HepG2 (cell line): ENCODE measurements around the gene BICRAL. TPM values are rescaled to one million over a fixed set of nuclear protein-coding genes. Genes with fewer than 3 reads are reported as not detected.
A peak's percentile ranks its signal among the peaks of the same experiment; 100 is the strongest.
"Not testable (repeated sequence)": the region's sequence is repeated elsewhere in the genome, so short reads cannot be mapped to it uniquely, and the experiment has no call there.

Experiments used
- ATAC-seq: fragments of 200-7000 bp; cut with Tn5 transposase; 3 replicates; pipeline ENCODE4 v1.9.1; 2020; ENCODE audit warnings: mild to moderate bottlenecking, moderate library complexity
- BruUV-seq: library from RNA; stranded (reverse); fragments of 400-500 nt; replicated peaks from 2 replicates; lab custom pipeline; 2021; lab: Mats Ljungman, UMichigan
- CTCF ChIA-PET: fragments of 300-600 bp; formaldehyde crosslinking; extraction: SDS; loops from one replicate; lab custom pipeline; 2021; ENCODE audit warnings: low total read pairs, inconsistent platforms, low intra/inter-chr PET ratio; lab: Yijun Ruan, JAX
- POLR2A ChIA-PET: fragments of 350-600 bp; sonication (Branson Sonifier 250); formaldehyde crosslinking; loops from one replicate; lab custom pipeline; 2020; ENCODE audit warnings: antibody characterized with exemption, inconsistent platforms; lab: Yijun Ruan, JAX
- DNase-seq: peaks from one replicate; pipeline ENCODE4 v3.0.0-alpha.2; 2015; ENCODE audit warnings: low spot score
- FAIRE-seq: peaks from 3 replicates; lab custom pipeline; 2011; peaks lifted over from hg19 to GRCh38; lab: Jason Lieb, UNC
- H2AFZ ChIP-seq: one replicate; pipeline ENCODE4 v1.6.1; 2011; ENCODE audit warnings: low read length, inconsistent platforms
- H3K27ac ChIP-seq: fragments of 300-600 bp; 3 replicates; pipeline ENCODE4 v1.8.0; 2011; ENCODE audit warnings: mixed run types, mild to moderate bottlenecking, mixed read lengths, low read length, inconsistent platforms; ENCODE audit not compliant: insufficient read depth; ENCODE audit errors: extremely low read length
- H3K27me3 ChIP-seq, 2 experiments: fragments of 200-600 bp in 1 of 2; 2 replicates in 1 of 2; 3 replicates in 1 of 2; pipeline versions ENCODE4 v1.6.0 to v1.8.0; 2011; ENCODE audit warnings: low read length in 2 of 2, mild to moderate bottlenecking in 2 of 2, moderate library complexity in 2 of 2, inconsistent platforms in 1 of 2; ENCODE audit not compliant: insufficient read depth in 2 of 2, control insufficient read depth in 1 of 2
- H3K36me3 ChIP-seq, 2 experiments: fragments of 200-600 bp in 1 of 2; replicated peaks in 1 of 2; 2 replicates in 1 of 2; 3 replicates in 1 of 2; pipeline versions ENCODE4 v1.5.1 to v1.8.0; 2011; ENCODE audit warnings: low read length in 2 of 2, inconsistent platforms in 1 of 2; ENCODE audit not compliant: insufficient read depth in 2 of 2, control insufficient read depth in 1 of 2
- H3K4me1 ChIP-seq: 2 replicates; pipeline ENCODE4 v1.5.1; 2012; ENCODE audit warnings: low read length, inconsistent platforms; ENCODE audit not compliant: insufficient read depth
- H3K4me2 ChIP-seq: 2 replicates; pipeline ENCODE4 v1.6.0; 2011; ENCODE audit warnings: low read depth, low read length, inconsistent platforms
- H3K4me3 ChIP-seq, 3 experiments: fragments of 200-600 bp in 1 of 3; sonication (generic), shearing (Covaris generic) in 1 of 3; replicated peaks in 1 of 3; 2 replicates each; pipeline ENCODE4 v1.5.1; 2011 to 2016; ENCODE audit warnings: low read length in 3 of 3, inconsistent platforms in 2 of 3, low read depth in 2 of 3, mild to moderate bottlenecking in 2 of 3, control low read depth in 1 of 3, mixed read lengths in 1 of 3; ENCODE audit not compliant: insufficient read depth in 1 of 3
- H3K79me2 ChIP-seq: one replicate; pipeline ENCODE4 v1.6.1; 2011; ENCODE audit warnings: low read length, inconsistent platforms; ENCODE audit not compliant: insufficient read depth
- H3K9ac ChIP-seq: 2 replicates; pipeline ENCODE4 v1.6.0; 2011; ENCODE audit warnings: mild to moderate bottlenecking, low read depth, low read length, inconsistent platforms; ENCODE audit not compliant: insufficient read depth
- H3K9me3 ChIP-seq: 2 replicates; pipeline ENCODE4 v1.5.1; 2012; ENCODE audit warnings: mild to moderate bottlenecking, low read length
- H4K20me1 ChIP-seq: 2 replicates; pipeline ENCODE4 v1.6.0; 2011; ENCODE audit warnings: inconsistent platforms, mild to moderate bottlenecking, low read length, moderate library complexity; ENCODE audit not compliant: insufficient read depth
- RAD51 ChIP-seq: fragments of 450-650 bp; IDR thresholded peaks from 2 replicates; pipeline ENCODE4 v1.6.1; 2016; ENCODE audit warnings: borderline replicate concordance
- ZNF616 ChIP-seq: sonication (generic); formaldehyde crosslinking; IDR thresholded peaks from 2 replicates; pipeline ENCODE4 v1.5.0; 2020; ENCODE audit warnings: low read depth, mild to moderate bottlenecking, missing genetic modification reagents
- WGBS: methylation state at CpG from one replicate; pipeline ENCODE4 v1.1.6; 2017; ENCODE audit warnings: low lambda C conversion rate; 5-methylcytosine and 5-hydroxymethylcytosine counted together
- in situ Hi-C: cut with HindIII; loops from 2 replicates; pipeline ENCODE4 v1.10.0; 2017; ENCODE audit warnings: low pct_unique_long_range_greater_than_20kb; ENCODE audit not compliant: extremely low pct_ligation_motif_present
- intact Hi-C: fragments of 100-400 bp; cut with micrococcal nuclease; formaldehyde crosslinking; loops from one replicate; pipeline ENCODE4 v1.10.0; 2022; ENCODE audit not compliant: unreplicated experiment
- polyA plus RNA-seq, 8 experiments: library from polyadenylated mRNA; depleted of rRNA in 3 of 8; stranded (reverse) in 7 of 8; unstranded in 1 of 8; fragments of >200 nt; fragmentation: Illumina TruSeq in 4 of 8; extraction: Trizol in 4 of 8; gene quantifications; 2 replicates each; pipeline versions ENCODE4 v1.2.1 to v1.2.3, GENCODE V29; 2011 to 2016; ENCODE audit warnings: low read depth in 4 of 8, missing spikeins in 1 of 8, mixed read lengths in 1 of 8; ENCODE audit not compliant: insufficient read depth in 1 of 8
- total RNA-seq, 5 experiments: library from RNA; depleted of rRNA; stranded (reverse); fragments of >200 nt; fragmentation: Illumina TruSeq; extraction: Trizol; gene quantifications; 2 replicates each; pipeline ENCODE4 v1.2.3, GENCODE V29; 2016; ENCODE audit warnings: low read depth in 1 of 5
- TF ChIP-seq, protein P1 (sequence below): sonication (generic); formaldehyde crosslinking; IDR thresholded peaks from 2 replicates; pipeline ENCODE4 v1.5.0; 2020; ENCODE audit warnings: mild to moderate bottlenecking, missing genetic modification reagents, borderline replicate concordance

The BICRAL gene
- total and polyA plus RNA-seq, 2 of the 13 experiments (the other 11 are each of a cell fraction or from before 2014, with no cell fraction given), result 5.0 to 13.5 TPM

DNA sequence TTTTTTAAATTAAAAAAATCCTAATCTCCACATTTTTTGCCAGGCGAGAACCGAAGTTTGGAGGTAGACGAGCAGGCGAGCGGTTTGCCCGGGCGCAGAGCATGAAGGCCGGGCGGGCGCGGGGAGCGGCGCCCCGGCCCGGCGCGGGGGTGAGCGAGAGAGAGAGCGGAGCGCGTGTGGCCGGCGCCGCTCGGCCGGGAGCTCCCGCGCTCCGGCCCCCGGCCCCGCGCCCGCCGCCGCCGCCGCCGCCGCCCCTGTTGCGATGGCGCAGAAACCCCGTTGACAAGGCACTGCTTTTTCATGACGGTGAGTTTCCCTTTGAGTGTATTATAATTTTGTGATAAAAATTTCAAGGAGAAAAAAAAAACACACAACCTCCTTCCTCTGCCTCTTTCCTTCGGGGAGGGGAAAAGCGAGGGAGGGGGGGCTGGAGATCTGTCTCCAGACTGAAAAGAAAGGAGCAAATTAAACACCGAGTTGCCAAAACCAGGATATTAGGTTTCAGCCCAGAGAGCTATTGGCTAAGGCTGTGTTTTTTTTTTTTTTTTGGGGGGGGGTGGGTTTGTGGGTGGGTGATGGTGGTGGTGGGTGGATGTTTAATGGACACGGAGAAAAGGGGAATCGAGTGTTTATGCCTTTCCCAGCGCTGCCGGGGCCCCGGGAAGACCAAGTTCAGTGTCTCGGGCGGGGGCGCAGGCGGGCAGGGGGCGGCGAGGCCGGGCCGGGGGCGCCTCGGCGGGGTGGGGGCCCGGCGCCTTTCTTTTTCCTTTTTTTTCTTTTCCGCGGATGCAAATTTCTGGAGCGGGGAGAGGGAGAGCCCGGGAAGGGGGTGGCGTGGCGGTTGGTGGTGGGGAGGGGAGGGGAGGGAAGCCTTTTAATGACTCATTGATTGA, at the start of gene BICRAL (continued):
- TF ChIP-seq ZNF616, result no peak
- TF ChIP-seq, protein P1, sequence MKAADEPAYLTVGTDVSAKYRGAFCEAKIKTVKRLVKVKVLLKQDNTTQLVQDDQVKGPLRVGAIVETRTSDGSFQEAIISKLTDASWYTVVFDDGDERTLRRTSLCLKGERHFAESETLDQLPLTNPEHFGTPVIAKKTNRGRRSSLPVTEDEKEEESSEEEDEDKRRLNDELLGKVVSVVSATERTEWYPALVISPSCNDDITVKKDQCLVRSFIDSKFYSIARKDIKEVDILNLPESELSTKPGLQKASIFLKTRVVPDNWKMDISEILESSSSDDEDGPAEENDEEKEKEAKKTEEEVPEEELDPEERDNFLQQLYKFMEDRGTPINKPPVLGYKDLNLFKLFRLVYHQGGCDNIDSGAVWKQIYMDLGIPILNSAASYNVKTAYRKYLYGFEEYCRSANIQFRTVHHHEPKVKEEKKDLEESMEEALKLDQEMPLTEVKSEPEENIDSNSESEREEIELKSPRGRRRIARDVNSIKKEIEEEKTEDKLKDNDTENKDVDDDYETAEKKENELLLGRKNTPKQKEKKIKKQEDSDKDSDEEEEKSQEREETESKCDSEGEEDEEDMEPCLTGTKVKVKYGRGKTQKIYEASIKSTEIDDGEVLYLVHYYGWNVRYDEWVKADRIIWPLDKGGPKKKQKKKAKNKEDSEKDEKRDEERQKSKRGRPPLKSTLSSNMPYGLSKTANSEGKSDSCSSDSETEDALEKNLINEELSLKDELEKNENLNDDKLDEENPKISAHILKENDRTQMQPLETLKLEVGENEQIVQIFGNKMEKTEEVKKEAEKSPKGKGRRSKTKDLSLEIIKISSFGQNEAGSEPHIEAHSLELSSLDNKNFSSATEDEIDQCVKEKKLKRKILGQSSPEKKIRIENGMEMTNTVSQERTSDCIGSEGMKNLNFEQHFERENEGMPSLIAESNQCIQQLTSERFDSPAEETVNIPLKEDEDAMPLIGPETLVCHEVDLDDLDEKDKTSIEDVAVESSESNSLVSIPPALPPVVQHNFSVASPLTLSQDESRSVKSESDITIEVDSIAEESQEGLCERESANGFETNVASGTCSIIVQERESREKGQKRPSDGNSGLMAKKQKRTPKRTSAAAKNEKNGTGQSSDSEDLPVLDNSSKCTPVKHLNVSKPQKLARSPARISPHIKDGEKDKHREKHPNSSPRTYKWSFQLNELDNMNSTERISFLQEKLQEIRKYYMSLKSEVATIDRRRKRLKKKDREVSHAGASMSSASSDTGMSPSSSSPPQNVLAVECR (CRISPR knock-in tag), result no peak

DNA sequence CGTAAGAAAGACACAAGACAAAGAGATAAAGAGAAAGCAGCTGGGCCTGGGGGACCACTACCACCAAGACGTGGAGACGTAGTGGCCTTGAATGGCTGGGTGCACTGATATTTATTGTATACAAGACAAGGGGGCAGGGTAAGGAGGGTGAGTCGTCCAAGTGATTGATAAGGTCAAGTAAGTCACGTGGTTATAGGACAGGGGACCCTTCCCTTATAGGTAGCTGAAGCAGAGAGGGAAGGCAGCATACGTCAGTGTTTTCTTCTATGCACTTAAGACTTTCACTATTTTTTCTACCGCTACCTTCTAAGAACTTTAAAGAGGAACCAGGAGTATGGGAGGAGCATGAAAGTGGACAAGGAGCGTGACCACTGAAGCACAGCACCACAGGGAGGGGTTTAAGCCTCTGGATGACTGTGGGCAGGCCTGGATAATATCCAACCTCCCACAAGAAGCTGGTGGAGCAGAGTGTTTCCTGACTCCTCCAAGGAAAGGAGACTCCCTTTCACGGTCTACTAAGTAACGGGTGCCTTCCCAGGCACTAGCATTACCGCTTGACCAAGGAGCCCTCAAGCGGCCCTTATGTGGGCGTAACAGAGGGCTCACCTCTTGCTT, 47.9 kb upstream of the BICRAL start:
- not testable (repeated sequence) for H3K9me3 ChIP-seq

More for the DNA sequence above, 47.9 kb upstream of the BICRAL start:
- H2AFZ ChIP-seq, DNase-seq, H3K36me3 ChIP-seq, H3K9ac ChIP-seq, CTCF ChIA-PET, intact Hi-C loops, H3K4me2 ChIP-seq, BruUV-seq, H3K4me3 ChIP-seq, H3K27me3 ChIP-seq, H3K79me2 ChIP-seq, H3K27ac ChIP-seq: not testable (repeated sequence)
- WGBS, result 52% methylated on average over 13 of the region's 13 CpGs
- TF ChIP-seq RAD51, result peak; percentile 54; the same call in 1 of the 2 replicates
- TF ChIP-seq, all 625 proteins: peak for 1; not testable (repeated sequence) for 624
- POLR2A ChIA-PET, result interaction anchor here (0.6 to 1.6 kb wide), 3 partner anchors 13 to 49 kb away, joined by 3 read pairs; no protein-coding TSS in a partner anchor
- FAIRE-seq, ATAC-seq, H4K20me1 ChIP-seq, in situ Hi-C loops: not testable (repeated sequence)
- H3K4me1 ChIP-seq, result peaks cover 11% of the 10 kb centered on the region
